Esophagus muscularis mucosa (tissue), 3 donors: Measurements from ENCODE around the gene MAK.
"Not testable (repeated sequence)": the region's sequence is repeated elsewhere in the genome, so short reads cannot be mapped to it uniquely, and the experiment has no call there.

Experiments
- EP300 ChIP-seq: sonication (generic); formaldehyde crosslinking; IDR thresholded peaks from one replicate; pipeline ENCODE4 v1.6.1; 2017; ENCODE audit warnings: antibody characterized with exemption
- TF ChIP-seq, protein P1 (sequence below), 3 experiments: fragments of 200-600 bp in 2 of 3; fragments of 450-650 bp in 1 of 3; sonication (generic) in 2 of 3; IDR thresholded peaks; one replicate each; pipeline ENCODE4 v1.5.1; 2017 to 2019; ENCODE audit warnings: antibody characterized with exemption in 3 of 3, mild to moderate bottlenecking in 2 of 3, moderate library complexity in 1 of 3

DNA sequence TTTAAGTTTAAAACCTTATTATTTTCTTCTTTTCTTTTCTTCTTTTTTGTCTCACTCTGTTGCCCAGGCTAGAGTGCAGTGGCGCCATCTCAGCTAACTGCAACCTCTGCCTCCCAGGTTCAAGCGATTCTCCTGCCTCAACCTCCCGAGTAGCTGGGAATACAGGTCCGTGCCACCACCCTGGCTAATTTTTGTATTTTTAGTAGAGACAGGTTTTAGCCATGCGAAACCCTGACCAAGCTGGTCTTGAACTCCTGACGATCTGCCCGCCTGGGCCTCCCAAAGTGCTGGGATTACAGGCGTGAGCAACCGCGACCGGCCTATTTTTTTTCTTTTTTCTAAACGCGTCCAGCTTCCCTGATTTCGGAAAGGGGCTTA is 43.9 kb upstream of the MAK start:
- TF ChIP-seq, protein P1, sequence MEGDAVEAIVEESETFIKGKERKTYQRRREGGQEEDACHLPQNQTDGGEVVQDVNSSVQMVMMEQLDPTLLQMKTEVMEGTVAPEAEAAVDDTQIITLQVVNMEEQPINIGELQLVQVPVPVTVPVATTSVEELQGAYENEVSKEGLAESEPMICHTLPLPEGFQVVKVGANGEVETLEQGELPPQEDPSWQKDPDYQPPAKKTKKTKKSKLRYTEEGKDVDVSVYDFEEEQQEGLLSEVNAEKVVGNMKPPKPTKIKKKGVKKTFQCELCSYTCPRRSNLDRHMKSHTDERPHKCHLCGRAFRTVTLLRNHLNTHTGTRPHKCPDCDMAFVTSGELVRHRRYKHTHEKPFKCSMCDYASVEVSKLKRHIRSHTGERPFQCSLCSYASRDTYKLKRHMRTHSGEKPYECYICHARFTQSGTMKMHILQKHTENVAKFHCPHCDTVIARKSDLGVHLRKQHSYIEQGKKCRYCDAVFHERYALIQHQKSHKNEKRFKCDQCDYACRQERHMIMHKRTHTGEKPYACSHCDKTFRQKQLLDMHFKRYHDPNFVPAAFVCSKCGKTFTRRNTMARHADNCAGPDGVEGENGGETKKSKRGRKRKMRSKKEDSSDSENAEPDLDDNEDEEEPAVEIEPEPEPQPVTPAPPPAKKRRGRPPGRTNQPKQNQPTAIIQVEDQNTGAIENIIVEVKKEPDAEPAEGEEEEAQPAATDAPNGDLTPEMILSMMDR (IDR thresholded peaks at IDR 0.05): not testable (repeated sequence)
- not testable (repeated sequence) for TF ChIP-seq EP300
